GM18517 (cell line): ENCODE data around the gene ANKH.

Experiments
- ATAC-seq: cut with Tn5 transposase; IDR thresholded peaks from one replicate; pipeline ENCODE4 v1.9.1; 2021; ENCODE audit warnings: mild to moderate bottlenecking, moderate library complexity; ENCODE audit not compliant: unreplicated experiment

The ANKH gene

GRCh38 chr5:14741801-14742440 is 129.7 kb downstream of the ANKH start:
- ATAC-seq = no peak

GRCh38 chr5:14741131-14741530 is 130.4 kb downstream of the ANKH start:
- no peak for ATAC-seq

- ATAC-seq = no peak
Measured at GRCh38 chr5:14739981-14740380, 131.6 kb downstream of the ANKH start.

- ATAC-seq = no peak
Measured at GRCh38 chr5:14739538-14739937, 132.0 kb downstream of the ANKH start.

- ATAC-seq = no peak
Measured at GRCh38 chr5:14738050-14738449, 133.5 kb downstream of the ANKH start.

GRCh38 chr5:14737291-14737690 is 134.3 kb downstream of the ANKH start:
- no peak for ATAC-seq

- ATAC-seq = no peak
Measured at GRCh38 chr5:14735944-14736343, 135.6 kb downstream of the ANKH start.

- no peak for ATAC-seq
Measured at GRCh38 chr5:14734396-14734795, 137.2 kb downstream of the ANKH start.

GRCh38 chr5:14733661-14734060 is 137.9 kb downstream of the ANKH start:
- no peak for ATAC-seq

GRCh38 chr5:14732991-14733390 is 138.6 kb downstream of the ANKH start:
- ATAC-seq = no peak

GRCh38 chr5:14730881-14731280 is 140.7 kb downstream of the ANKH start:
- ATAC-seq = no peak

GRCh38 chr5:14730466-14730865 is 141.1 kb downstream of the ANKH start:
- no peak for ATAC-seq

GRCh38 chr5:14729448-14730385 is 141.9 kb downstream of the ANKH start:
- ATAC-seq = no peak

- ATAC-seq = no peak
Measured at GRCh38 chr5:14728459-14728938, 143.1 kb downstream of the ANKH start.

- ATAC-seq = no peak
Measured at GRCh38 chr5:14727928-14728458, 143.6 kb downstream of the ANKH start.

GRCh38 chr5:14727428-14727865 is 144.1 kb downstream of the ANKH start:
- peak; percentile 55 for ATAC-seq

- ATAC-seq = no peak
Measured at GRCh38 chr5:14726066-14726838, 145.3 kb downstream of the ANKH start.

- ATAC-seq = no peak
Measured at GRCh38 chr5:14724633-14725032, 146.9 kb downstream of the ANKH start.

GRCh38 chr5:14723701-14724132 is 147.9 kb downstream of the ANKH start:
- no peak for ATAC-seq

- no peak for ATAC-seq
Measured at GRCh38 chr5:14722923-14723322, 148.7 kb downstream of the ANKH start.
